ENCODE data around the gene SELENON.

DNA sequence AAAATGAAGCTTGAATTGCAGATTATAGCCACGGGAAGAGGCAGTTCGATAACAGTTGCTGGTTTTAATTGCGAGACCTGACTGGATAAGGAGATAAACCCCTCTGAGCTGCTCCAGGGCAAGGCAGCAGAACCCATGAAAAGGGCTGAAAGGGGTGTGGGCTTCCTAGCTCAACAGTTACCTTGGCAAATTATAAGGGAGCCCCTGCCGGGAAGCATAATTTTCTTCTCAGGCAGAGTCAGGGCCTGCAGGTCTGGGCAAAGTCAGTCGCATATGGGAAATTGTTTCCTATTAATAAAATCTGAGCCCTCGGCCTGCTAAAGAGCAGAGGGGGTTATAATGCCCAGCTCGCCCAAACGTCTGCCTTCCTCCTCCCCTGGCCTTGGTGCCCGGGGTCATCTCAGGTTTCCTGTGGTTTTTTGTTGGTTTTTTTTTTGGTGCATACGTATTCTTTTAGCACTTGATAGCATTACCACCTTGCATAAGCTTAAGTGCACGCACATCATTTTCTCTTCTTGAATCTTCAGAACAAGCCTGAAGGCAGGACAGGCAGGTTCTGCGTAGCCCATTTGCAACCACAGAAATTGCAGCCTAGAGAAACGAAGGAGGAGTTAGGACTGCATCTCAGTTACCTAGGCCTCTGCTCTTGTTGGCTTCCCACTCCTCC, 33.9 kb upstream of the SELENON start:
- no peak for TF ChIP-seq NFRKB (IDR thresholded peaks at IDR 0.05)
- TF ChIP-seq, protein P1, sequence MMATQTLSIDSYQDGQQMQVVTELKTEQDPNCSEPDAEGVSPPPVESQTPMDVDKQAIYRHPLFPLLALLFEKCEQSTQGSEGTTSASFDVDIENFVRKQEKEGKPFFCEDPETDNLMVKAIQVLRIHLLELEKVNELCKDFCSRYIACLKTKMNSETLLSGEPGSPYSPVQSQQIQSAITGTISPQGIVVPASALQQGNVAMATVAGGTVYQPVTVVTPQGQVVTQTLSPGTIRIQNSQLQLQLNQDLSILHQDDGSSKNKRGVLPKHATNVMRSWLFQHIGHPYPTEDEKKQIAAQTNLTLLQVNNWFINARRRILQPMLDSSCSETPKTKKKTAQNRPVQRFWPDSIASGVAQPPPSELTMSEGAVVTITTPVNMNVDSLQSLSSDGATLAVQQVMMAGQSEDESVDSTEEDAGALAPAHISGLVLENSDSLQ (IDR thresholded peaks at IDR 0.05), result no peak
